ENCODE results near the gene PARP6.

DNA sequence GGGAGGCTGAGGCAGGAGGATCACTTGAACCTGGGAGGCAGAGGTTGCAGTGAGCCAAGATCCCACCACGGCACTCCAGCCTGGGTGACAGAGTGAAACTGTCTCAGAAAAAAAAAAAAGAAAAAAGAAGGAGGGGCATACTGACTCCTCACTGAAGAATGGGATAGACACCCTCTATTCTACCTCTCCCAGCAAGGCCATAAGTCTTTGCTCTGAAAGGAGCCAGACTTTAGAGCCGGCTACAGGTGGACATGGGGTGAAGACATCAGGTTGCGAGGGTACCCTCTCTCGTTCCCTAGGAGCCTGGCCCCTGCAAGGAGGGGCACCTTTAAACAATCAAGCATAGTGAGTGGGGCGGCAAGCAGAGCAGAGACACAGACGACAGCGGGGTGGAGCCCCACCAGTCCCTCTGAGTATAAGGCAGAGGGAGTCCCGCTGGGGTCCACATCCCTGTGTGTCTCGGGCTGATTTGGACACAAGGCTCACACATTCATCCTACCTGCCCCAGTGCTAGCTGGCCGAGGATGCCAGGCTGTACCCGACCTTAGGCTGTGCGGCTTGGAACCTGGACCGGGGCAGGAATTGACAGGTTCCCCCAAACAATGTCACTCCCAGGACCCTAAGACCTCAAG, 75.8 kb downstream of the PARP6 start:
- TF ChIP-seq EGR1 (IDR thresholded peaks at IDR 0.05) (no peak), EP300 (IDR thresholded peaks at IDR 0.05; ENCODE audit: borderline replicate concordance) (no peak), TCF12 (IDR thresholded peaks at IDR 0.05; ENCODE audit: low read depth) (no peak), TAF1 (IDR thresholded peaks at IDR 0.05; ENCODE audit: low read depth) (no peak), CREB1 (IDR thresholded peaks at IDR 0.05; ENCODE audit: low read depth) (no peak), RAD21 (IDR thresholded peaks at IDR 0.05; ENCODE audit: low read depth) (no peak), FOXM1 (IDR thresholded peaks at IDR 0.05; ENCODE audit: borderline replicate concordance, low read depth) (no peak), YY1 (IDR thresholded peaks at IDR 0.05; ENCODE audit: low read depth) (no peak)
- TF ChIP-seq, protein P1, sequence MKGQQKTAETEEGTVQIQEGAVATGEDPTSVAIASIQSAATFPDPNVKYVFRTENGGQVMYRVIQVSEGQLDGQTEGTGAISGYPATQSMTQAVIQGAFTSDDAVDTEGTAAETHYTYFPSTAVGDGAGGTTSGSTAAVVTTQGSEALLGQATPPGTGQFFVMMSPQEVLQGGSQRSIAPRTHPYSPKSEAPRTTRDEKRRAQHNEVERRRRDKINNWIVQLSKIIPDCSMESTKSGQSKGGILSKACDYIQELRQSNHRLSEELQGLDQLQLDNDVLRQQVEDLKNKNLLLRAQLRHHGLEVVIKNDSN (IDR thresholded peaks at IDR 0.05): no peak
- TF ChIP-seq, protein P2, sequence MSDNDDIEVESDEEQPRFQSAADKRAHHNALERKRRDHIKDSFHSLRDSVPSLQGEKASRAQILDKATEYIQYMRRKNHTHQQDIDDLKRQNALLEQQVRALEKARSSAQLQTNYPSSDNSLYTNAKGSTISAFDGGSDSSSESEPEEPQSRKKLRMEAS (IDR thresholded peaks at IDR 0.05): no peak
- TF ChIP-seq, protein P3, sequence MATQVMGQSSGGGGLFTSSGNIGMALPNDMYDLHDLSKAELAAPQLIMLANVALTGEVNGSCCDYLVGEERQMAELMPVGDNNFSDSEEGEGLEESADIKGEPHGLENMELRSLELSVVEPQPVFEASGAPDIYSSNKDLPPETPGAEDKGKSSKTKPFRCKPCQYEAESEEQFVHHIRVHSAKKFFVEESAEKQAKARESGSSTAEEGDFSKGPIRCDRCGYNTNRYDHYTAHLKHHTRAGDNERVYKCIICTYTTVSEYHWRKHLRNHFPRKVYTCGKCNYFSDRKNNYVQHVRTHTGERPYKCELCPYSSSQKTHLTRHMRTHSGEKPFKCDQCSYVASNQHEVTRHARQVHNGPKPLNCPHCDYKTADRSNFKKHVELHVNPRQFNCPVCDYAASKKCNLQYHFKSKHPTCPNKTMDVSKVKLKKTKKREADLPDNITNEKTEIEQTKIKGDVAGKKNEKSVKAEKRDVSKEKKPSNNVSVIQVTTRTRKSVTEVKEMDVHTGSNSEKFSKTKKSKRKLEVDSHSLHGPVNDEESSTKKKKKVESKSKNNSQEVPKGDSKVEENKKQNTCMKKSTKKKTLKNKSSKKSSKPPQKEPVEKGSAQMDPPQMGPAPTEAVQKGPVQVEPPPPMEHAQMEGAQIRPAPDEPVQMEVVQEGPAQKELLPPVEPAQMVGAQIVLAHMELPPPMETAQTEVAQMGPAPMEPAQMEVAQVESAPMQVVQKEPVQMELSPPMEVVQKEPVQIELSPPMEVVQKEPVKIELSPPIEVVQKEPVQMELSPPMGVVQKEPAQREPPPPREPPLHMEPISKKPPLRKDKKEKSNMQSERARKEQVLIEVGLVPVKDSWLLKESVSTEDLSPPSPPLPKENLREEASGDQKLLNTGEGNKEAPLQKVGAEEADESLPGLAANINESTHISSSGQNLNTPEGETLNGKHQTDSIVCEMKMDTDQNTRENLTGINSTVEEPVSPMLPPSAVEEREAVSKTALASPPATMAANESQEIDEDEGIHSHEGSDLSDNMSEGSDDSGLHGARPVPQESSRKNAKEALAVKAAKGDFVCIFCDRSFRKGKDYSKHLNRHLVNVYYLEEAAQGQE (IDR thresholded peaks at IDR 0.05; ENCODE audit: low read depth): no peak

Data from Ishikawa (cell line).